Cerebellar nuclear complex (tissue), 1 donor: ENCODE measurements around the gene MPP4.
A peak's percentile ranks its signal among the peaks of the same experiment; 100 is the strongest.

ENCODE experiments used
- DNase-seq, 2 experiments: peaks; one replicate each; lab custom pipeline; 2025; lab: John Stamatoyannopoulos, UW

Gene MPP4

DNA sequence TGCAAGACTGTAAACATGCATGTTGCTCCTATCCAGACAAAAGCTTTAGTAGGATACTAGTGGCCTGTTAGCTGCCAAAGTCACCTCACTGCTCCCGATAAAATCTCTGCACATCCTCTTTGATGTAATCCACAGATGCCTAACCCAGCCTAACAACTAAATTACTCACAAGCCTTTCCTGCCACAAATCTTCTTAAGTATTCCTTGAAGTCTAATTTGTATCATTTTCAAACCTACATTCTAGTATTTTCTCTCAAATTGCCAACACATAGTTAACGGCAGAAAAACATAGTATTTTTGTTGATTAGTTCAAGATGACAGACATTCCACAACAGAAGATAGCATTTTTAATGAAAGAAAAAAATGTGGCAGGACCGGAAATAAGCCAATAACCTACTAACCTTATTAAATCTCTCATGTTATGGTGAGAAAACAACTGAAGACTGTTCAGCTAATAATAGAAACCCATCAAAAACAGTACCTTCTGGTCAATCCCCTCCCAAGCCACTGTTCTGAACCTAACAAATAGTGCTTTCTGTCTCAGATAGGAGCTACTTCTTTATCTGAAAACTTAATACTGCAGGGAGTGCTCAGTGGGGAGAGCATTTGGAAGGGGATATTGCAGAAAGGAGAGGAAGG is at the start of gene MPP4:
MPP4 (minus strand) TSS at position 57 of the 639 bp plus-strand sequence. CDS start 4,690 bp downstream, outside the sequence.
- no peak for DNase-seq

DNA sequence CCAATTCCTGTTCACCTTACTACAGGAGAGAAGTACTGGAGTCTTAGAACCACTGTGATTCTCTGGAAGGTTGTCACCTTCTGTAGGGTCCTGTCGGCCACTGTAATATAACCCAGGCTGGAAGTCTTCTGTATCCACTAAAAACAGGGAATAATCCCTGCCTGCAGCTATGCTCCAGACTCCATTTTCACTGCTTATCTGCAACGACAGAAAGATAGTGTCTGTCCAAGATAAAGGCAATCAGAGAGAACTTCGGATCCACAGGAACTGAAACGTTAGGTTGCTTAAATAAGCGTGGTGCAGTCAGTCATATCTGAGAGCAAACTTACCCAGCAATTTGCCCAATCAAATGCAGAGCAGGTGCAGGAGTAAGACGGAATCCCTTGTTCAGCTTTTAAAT is 48.1 kb upstream of the MPP4 start:
- no peak for DNase-seq

GRCh38 chr2:201735486-201735885 is 37.0 kb upstream of the MPP4 start:
- no peak for DNase-seq

DNA sequence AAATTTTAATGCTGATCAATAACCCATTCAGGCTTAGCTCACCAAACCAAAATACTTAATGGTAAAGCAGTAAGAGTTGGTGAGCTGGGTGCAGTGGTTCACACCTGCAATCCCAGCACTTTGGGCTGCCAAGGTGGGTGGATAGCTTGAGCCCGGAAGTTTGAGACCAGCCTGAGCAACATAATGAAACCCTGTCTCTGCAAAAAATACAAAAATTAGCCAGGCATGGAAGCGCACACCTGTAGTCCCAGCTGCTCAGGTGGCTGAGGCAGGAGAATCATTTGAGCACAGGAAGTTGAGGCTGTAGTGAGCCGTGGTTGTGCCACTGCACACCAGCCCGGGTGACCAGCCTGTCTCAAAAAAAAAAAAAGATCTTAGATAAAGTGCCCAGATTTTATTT is 35.7 kb upstream of the MPP4 start:
- DNase-seq = no peak

DNA sequence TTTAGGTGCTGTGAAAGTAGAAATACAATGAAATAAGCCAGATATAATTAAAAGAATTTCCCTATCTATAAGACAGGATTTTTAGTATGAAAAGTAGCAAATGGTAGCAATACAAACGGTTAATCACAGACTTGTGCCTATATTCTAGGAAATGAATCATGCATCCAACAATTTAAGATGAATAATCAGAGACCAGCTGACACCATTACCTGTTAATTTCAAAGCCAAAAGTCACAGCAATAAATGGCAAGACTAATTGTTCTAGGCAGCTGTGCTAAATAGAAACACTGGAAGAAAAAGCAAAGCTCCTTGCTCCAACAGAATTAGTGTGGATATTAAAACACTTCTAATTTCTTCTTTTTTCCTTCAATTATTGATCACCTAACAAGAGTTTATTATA is 35.1 kb upstream of the MPP4 start:
- no peak for DNase-seq

GRCh38 chr2:201730651-201731285 is 32.3 kb upstream of the MPP4 start:
- no peak for DNase-seq

- DNase-seq = no peak
Observed at GRCh38 chr2:201715459-201715858, 17.0 kb upstream of the MPP4 start.

DNA sequence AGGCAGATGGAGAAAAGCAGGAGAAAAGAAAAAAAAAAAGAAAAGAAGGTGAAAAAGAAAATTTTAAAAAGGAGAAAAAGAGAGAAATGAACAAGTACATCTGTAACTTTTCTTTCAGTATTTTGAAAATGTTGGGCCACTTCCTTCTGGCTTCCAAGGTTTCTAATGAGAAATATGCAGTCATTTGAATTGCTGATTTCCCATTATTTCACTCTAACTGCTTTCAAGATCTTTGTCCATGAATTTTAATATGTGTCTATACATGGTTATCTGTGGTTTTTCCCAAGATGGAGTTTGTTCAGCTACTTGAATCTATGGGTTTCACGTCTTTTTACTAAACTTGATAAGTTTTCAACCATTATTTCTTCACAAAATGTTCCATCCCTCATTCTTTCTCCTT is 14.3 kb upstream of the MPP4 start:
- DNase-seq = no peak

- no peak for DNase-seq
Observed at GRCh38 chr2:201709747-201710146, 11.3 kb upstream of the MPP4 start.

DNA sequence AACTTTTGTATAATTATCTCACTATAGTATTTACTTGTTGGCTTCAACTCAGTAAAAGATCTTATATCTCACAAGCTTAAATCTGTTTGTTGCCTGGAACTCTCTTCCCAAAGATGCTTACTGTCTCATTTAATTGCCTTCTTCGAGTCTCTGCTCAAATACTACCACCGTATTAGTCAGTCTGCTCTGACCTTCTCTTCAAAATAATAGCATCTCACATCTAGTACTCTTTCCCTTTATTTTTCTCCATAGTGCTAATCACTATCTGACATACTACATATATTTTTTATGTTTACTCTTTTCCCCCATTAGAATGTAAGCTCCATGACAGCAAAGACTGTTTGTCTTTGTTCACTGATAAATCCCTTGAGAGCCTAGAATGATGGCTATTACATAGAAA is 10.6 kb upstream of the MPP4 start:
- no peak for DNase-seq

DNA sequence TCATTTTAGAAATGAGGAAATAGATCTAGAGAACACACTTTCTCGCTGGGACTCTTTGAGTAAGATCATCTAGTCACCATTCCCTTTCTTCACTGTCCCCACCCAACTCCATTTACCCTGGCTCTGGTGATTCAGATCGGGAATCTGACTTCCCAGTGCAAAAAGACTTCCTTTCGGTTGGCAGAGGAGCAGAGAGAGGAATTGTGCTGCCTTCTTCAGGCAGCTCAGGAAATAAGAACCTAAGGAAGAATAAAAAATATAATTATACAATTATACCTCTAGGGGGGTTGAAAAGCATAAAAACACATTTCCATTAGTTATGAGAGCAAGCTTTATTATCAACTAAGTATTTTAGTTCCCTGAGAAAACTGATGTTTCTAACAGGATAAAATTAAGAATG is 9.3 kb upstream of the MPP4 start:
- no peak for DNase-seq

DNA sequence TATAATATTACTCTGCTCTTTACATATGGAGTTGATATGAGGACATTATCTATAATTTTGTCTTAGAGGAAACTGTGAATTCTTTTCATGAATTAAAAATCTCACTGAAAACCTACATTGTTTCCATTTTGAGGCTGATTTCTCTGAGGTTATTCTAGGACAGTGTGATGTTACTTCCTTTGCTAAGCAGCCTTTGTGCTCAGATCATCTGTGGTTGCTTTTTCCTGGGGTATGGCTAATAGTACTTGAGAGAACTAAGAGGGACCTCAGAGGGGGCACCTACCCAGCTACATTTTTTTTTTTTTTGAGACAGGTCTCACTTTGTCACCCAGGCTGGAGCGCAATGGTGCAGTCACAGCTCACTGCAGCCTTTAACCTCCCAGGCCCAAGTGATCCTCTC is 8.7 kb upstream of the MPP4 start:
- no peak for DNase-seq

GRCh38 chr2:201704536-201704935 is 6.1 kb upstream of the MPP4 start:
- DNase-seq = no peak

- peak in 1 of 2 experiments; percentile 15 for DNase-seq
Observed at GRCh38 chr2:201701646-201702045, 3.2 kb upstream of the MPP4 start.

- no peak for DNase-seq
Observed at GRCh38 chr2:201699416-201699815, 972 bp upstream of the MPP4 start.

GRCh38 chr2:201697899-201698298 is 545 bp downstream of the MPP4 start:
- DNase-seq = no peak

DNA sequence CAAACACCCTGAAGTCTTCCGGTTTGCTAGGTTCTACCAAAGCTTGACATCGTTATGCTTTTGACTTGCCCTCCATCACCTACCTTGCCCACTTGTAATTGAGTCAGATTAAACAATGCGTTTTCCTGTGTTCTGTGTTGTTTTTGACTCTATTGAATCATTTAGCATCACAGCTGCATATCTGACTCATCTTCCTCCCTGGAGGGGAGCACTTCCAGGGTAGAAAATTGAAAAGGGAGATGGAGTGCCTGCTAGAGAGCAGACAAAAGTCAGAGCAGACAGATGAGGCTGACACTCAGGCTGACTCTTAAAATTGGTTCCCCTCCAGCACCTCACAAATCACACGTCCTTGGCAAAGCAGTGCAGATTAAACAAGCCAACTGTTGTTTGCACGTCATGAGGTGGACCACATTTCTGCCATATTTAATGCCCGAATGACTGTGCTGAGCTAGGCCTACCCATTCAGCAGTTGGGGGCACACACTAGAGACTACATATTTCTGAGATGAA is 2.2 kb downstream of the MPP4 start:
- DNase-seq = no peak

DNA sequence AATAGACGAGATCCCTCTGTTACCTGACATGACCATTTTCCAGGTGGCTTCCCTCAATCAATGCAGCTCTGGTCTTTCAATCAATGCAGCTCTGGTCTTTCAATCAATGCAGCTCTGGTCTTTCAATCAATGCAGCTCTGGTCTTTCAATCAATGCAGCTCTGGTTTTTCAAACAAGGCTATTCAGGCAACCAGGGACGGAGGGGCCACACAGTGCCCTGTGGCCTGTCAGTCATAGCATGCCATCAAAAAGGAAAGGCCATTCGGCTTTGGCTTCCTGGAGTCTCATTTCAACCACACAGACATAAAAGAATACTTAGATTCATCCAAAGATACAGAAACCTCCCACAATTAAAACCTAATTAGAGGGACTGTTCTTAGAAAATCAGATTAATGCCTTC is 13.3 kb downstream of the MPP4 start:
- no peak for DNase-seq

- no peak for DNase-seq
Observed at GRCh38 chr2:201680743-201681142, 17.7 kb downstream of the MPP4 start.

- no peak for DNase-seq
Observed at GRCh38 chr2:201678401-201678800, 20.0 kb downstream of the MPP4 start.

- DNase-seq = no peak
Observed at GRCh38 chr2:201675454-201675853, 23.0 kb downstream of the MPP4 start.

DNA sequence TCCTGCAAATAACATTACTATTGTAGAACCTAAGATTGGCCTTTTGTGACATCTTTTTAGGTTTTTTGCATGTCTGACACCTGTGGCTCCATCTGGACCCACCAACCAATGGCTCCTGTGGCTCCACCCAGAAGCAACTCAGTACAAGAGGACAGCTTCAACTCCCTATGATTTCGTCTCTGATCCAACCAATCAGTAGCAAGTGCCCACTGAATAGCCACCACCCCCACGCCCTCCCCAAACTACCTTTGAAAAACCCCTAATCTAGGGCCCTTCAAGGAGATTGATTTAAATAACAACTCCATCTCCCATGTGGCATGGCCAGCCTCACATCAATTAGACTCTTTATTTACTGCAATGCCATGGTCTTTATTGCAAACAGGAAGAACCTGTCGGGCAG is 23.6 kb downstream of the MPP4 start:
- DNase-seq = no peak

DNA sequence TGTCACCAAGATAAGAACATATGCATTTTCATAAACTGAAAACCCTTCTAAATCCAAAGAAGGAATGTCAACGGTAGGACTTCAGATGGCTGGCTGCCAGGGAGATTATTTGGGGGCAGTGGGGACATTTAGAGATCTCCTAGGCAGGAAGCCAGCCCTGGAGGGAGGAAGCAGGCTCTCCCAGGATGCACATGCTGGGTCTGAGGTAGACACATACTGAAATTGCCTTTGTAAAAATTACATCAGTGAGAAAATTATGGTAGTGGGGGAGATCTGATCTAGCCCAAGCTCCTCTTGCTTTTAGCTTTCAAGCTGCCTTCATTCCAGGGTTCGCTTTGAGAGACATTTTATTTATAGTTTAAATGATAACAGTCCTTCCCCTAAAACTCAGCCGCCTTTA is 24.1 kb downstream of the MPP4 start:
- DNase-seq = no peak

- no peak for DNase-seq
Observed at GRCh38 chr2:201673546-201673945, 24.9 kb downstream of the MPP4 start.
